Forelimb muscle (tissue), 1 donor: ENCODE measurements around the gene RNF5. TPM values are rescaled to one million over a fixed set of nuclear protein-coding genes. Genes with fewer than 3 reads are reported as not detected.

Experiments
- DNase-seq: peaks from one replicate; pipeline ENCODE4 v3.0.0-alpha.2; 2013; ENCODE audit warnings: low read depth
- polyA plus RNA-seq: library from polyadenylated mRNA; unstranded; fragments of 120-200 nt; gene quantifications from one replicate; pipeline ENCODE4 v1.2.1, GENCODE V29; 2013; ENCODE audit not compliant: insufficient read length

RNF5 gene
- polyA plus RNA-seq, 1 donor, result 50.9 TPM

GRCh38 chr6:32151863-32152768 lies 26.1 kb upstream of the RNF5 start, which contains the start of gene PRRT1:
PRRT1 (minus strand) TSS chr6:32151939; CDS start chr6:32151827, 112 bp downstream.
- DNase-seq, result no peak

- no peak for DNase-seq
These were observed 25.2 kb upstream of the RNF5 start for GRCh38 chr6:32152769-32153563.

- peak; percentile 89 for DNase-seq
These were observed 24.4 kb upstream of the RNF5 start, which contains the start of gene PPT2 for GRCh38 chr6:32153564-32154513. PPT2 (plus strand) TSS chr6:32154141; CDS start chr6:32154595, 454 bp downstream.

GRCh38 chr6:32154514-32155161 lies 23.6 kb upstream of the RNF5 start:
- DNase-seq, result no peak

- no peak for DNase-seq
These were observed 21.3 kb upstream of the RNF5 start for GRCh38 chr6:32156891-32157290.

- no peak for DNase-seq
These were observed 20.2 kb upstream of the RNF5 start for GRCh38 chr6:32158052-32158451.

GRCh38 chr6:32163559-32164258 lies 14.5 kb upstream of the RNF5 start:
- no peak for DNase-seq

GRCh38 chr6:32164295-32164694 lies 13.9 kb upstream of the RNF5 start, which contains the start of gene EGFL8:
EGFL8 (plus strand) TSS chr6:32164595; CDS start chr6:32166166, 1,571 bp downstream.
- DNase-seq, result no peak

- DNase-seq, result no peak
These were observed 11.7 kb upstream of the RNF5 start for GRCh38 chr6:32166411-32167061.

GRCh38 chr6:32167154-32167760 lies 10.9 kb upstream of the RNF5 start:
- no peak for DNase-seq

- no peak for DNase-seq
These were observed 10.4 kb upstream of the RNF5 start for GRCh38 chr6:32167761-32168262.

- DNase-seq, result no peak
These were observed 9.9 kb upstream of the RNF5 start for GRCh38 chr6:32168350-32168749.

GRCh38 chr6:32168807-32169591 lies 9.2 kb upstream of the RNF5 start:
- no peak for DNase-seq

GRCh38 chr6:32170294-32170693 lies 7.9 kb upstream of the RNF5 start:
- DNase-seq, result no peak

- DNase-seq, result no peak
These were observed 7.0 kb upstream of the RNF5 start for GRCh38 chr6:32171234-32171633.

GRCh38 chr6:32173051-32173727 lies 5.0 kb upstream of the RNF5 start:
- no peak for DNase-seq

- no peak for DNase-seq
These were observed 3.8 kb upstream of the RNF5 start for GRCh38 chr6:32174416-32174815.

- DNase-seq, result no peak
These were observed 2.9 kb upstream of the RNF5 start for GRCh38 chr6:32175322-32175710.
